Neuronal stem cell (in vitro differentiated cells): ENCODE results near the gene PMPCA. TPM values are rescaled to one million over a fixed set of nuclear protein-coding genes. Genes with fewer than 3 reads are reported as not detected.

Source experiments
- DNase-seq: peaks from one replicate; pipeline ENCODE4 v3.0.0-alpha.2; 2013; ENCODE audit warnings: low spot score
- H2AFZ ChIP-seq: one replicate; pipeline ENCODE4 v1.6.1; 2013; ENCODE audit warnings: mild to moderate bottlenecking, low read length, inconsistent platforms
- H2AK5ac ChIP-seq: 2 replicates; pipeline ENCODE4 v1.6.1; 2013; ENCODE audit warnings: low read depth, mild to moderate bottlenecking, inconsistent platforms, low read length, moderate library complexity, mixed read lengths
- H2BK120ac ChIP-seq: 2 replicates; pipeline ENCODE4 v1.6.1; 2013; ENCODE audit warnings: low read depth, mild to moderate bottlenecking, inconsistent platforms, low read length, moderate library complexity, mixed read lengths
- H2BK12ac ChIP-seq: one replicate; pipeline ENCODE4 v1.6.1; 2013; ENCODE audit warnings: low read length, inconsistent platforms
- H2BK15ac ChIP-seq: 2 replicates; pipeline ENCODE4 v1.6.1; 2013; ENCODE audit warnings: mild to moderate bottlenecking, low read length, inconsistent platforms, mixed read lengths
- H2BK5ac ChIP-seq: one replicate; pipeline ENCODE4 v1.6.1; 2013; ENCODE audit warnings: inconsistent platforms, mild to moderate bottlenecking, low read length, moderate library complexity
- H3K14ac ChIP-seq: one replicate; pipeline ENCODE4 v1.6.1; 2013; ENCODE audit warnings: low read length, inconsistent platforms
- H3K18ac ChIP-seq: 2 replicates; pipeline ENCODE4 v1.6.1; 2013; ENCODE audit warnings: low read length, inconsistent platforms
- H3K23ac ChIP-seq: 2 replicates; pipeline ENCODE4 v1.6.1; 2013; ENCODE audit warnings: low read depth, mild to moderate bottlenecking, mixed read lengths, low read length, inconsistent platforms; ENCODE audit not compliant: poor library complexity
- H3K27ac ChIP-seq: replicated peaks from 3 replicates; pipeline ENCODE4 v1.5.1; 2013; ENCODE audit warnings: low read length, inconsistent platforms
- H3K27me3 ChIP-seq, 3 experiments: 2 replicates each; pipeline ENCODE4 v1.6.1; 2013; ENCODE audit warnings: low read length in 3 of 3, mild to moderate bottlenecking in 2 of 3, inconsistent platforms in 1 of 3, low read depth in 1 of 3, mixed read lengths in 1 of 3, moderate library complexity in 1 of 3; ENCODE audit not compliant: control insufficient read depth in 3 of 3, insufficient read depth in 3 of 3
- H3K36me3 ChIP-seq, 2 donors: replicated peaks in 1 of 2; 2 replicates each; pipeline ENCODE4 v1.6.1; 2013; ENCODE audit warnings: low read length in 2 of 2; ENCODE audit not compliant: control insufficient read depth in 2 of 2, insufficient read depth in 2 of 2
- H3K4ac ChIP-seq: 2 replicates; pipeline ENCODE4 v1.6.1; 2013; ENCODE audit warnings: inconsistent platforms, mild to moderate bottlenecking, low read length, moderate library complexity
- H3K4me1 ChIP-seq, 2 donors: 1 replicate in 1 of 2; 2 replicates in 1 of 2; pipeline ENCODE4 v1.6.1; 2013; ENCODE audit warnings: low read length in 2 of 2, low read depth in 1 of 2; ENCODE audit not compliant: control insufficient read depth in 2 of 2, insufficient read depth in 1 of 2
- H3K4me2 ChIP-seq: one replicate; pipeline ENCODE4 v1.6.1; 2013; ENCODE audit warnings: mild to moderate bottlenecking, low read length, inconsistent platforms; ENCODE audit not compliant: insufficient read depth, poor library complexity, severe bottlenecking
- H3K4me3 ChIP-seq, 2 donors: 2 replicates each; pipeline ENCODE4 v1.5.1; 2013; ENCODE audit warnings: low read length in 2 of 2, mild to moderate bottlenecking in 2 of 2, inconsistent platforms in 1 of 2, moderate library complexity in 1 of 2
- H3K79me1 ChIP-seq: one replicate; pipeline ENCODE4 v1.6.1; 2013; ENCODE audit warnings: low read depth, mild to moderate bottlenecking, inconsistent platforms, low read length, moderate library complexity
- H3K9ac ChIP-seq: one replicate; pipeline ENCODE4 v1.6.1; 2013; ENCODE audit warnings: mild to moderate bottlenecking, low read depth, low read length, inconsistent platforms; ENCODE audit not compliant: poor library complexity
- H3K9me3 ChIP-seq, 2 donors: replicated peaks in 1 of 2; 2 replicates each; pipeline versions ENCODE3 to v1.6.1; 2013; ENCODE audit warnings: low read length in 2 of 2, mild to moderate bottlenecking in 2 of 2, inconsistent platforms in 1 of 2, low read depth in 1 of 2, mixed read lengths in 1 of 2, moderate library complexity in 1 of 2; ENCODE audit not compliant: control insufficient read depth in 2 of 2, insufficient read depth in 1 of 2
- H4K8ac ChIP-seq: one replicate; pipeline ENCODE4 v1.6.1; 2013; ENCODE audit warnings: low read depth, mild to moderate bottlenecking, inconsistent platforms, low read length, moderate library complexity
- H4K91ac ChIP-seq: one replicate; pipeline ENCODE4 v1.6.1; 2013; ENCODE audit warnings: low read length, low read depth, mild to moderate bottlenecking, inconsistent platforms; ENCODE audit not compliant: poor library complexity
- WGBS, 2 donors: extraction: QIAGEN DNeasy Blood & Tissue Kit; methylation state at CpG; one replicate each; pipeline ENCODE4 v1.1.7; 2013; ENCODE audit warnings: missing lambda C conversion rate in 2 of 2, mixed read lengths in 1 of 2; ENCODE audit not compliant: insufficient read length in 2 of 2, insufficient replicate concordance in 1 of 2; ENCODE audit errors: extremely low coverage in 2 of 2; 5-methylcytosine and 5-hydroxymethylcytosine counted together
- polyA plus RNA-seq, 2 experiments: library from polyadenylated mRNA; stranded (reverse); fragments of 200-250 nt; gene quantifications; one replicate each; pipeline ENCODE4 v1.2.3, GENCODE V29; 2013

PMPCA gene
- 37.1 TPM for polyA plus RNA-seq (2013, experiment 1 of 2)
- 37.8 TPM for polyA plus RNA-seq (2013, experiment 2 of 2)

GRCh38 chr9:136410500-136411287, at the start of gene PMPCA, which contains the start of gene ENTR1:
PMPCA (plus strand) TSS chr9:136410658; CDS start chr9:136410669, 11 bp downstream.
ENTR1 (minus strand) TSS chr9:136410614; CDS start chr9:136410397, 217 bp downstream.
- Histone ChIP-seq H3K9ac (peak within 1 kb of the TSS; percentile 93), H4K8ac (no peak within 1 kb of the TSS), H3K18ac (peak within 1 kb of the TSS; percentile 95), H3K4me3 (peak within 1 kb of the TSS; percentile 69 to 96), H2BK120ac (peak within 1 kb of the TSS; percentile 81), H3K4me2 (peak within 1 kb of the TSS; percentile 99), H2AFZ (peak within 1 kb of the TSS; percentile 90), H3K23ac (peak within 1 kb of the TSS; percentile 97), H3K4me1 (peaks cover 15 to 16% of the 10 kb centered on the region in 2 donors), H2AK5ac (peak within 1 kb of the TSS; percentile 95), H3K9me3 (peaks cover 0 to 3% of the 10 kb centered on the region in 2 donors), H2BK5ac (peak within 1 kb of the TSS; percentile 97), H3K27me3 (no peaks in the 10 kb centered on the region), H3K36me3 (peaks cover 30 to 67% of the 10 kb centered on the region in 2 donors), H3K79me1 (peaks cover 25% of the 10 kb centered on the region), H2BK15ac (peak within 1 kb of the TSS; percentile 51), H3K4ac (peak within 1 kb of the TSS; percentile 54), H3K27ac (peak within 1 kb of the TSS; percentile 37), H3K14ac (peak within 1 kb of the TSS; percentile 99), H4K91ac (no peak within 1 kb of the TSS), H2BK12ac (no peak within 1 kb of the TSS)
- peak; percentile 88 for DNase-seq
- WGBS, 2 donors = no CpG with 5 or more reads among the region's 83 CpGs

- DNase-seq = no peak
- Histone ChIP-seq H2AK5ac (peak overlapping the region; percentile 66), H3K23ac (peak overlapping the region; percentile 25), H3K18ac (peak overlapping the region; percentile 57), H3K36me3 (peaks cover 6 to 39% of the 10 kb centered on the region in 2 donors), H2BK12ac (no peak overlapping the region), H3K4me1 (peaks cover 6 to 7% of the 10 kb centered on the region in 2 donors), H2AFZ (no peak overlapping the region), H2BK120ac (peak overlapping the region; percentile 35), H3K4ac (no peak overlapping the region), H3K79me1 (peaks cover 13% of the 10 kb centered on the region), H4K8ac (peak overlapping the region; percentile 19), H3K27me3 (peaks cover 0 to 2% (median 0%) of the 10 kb centered on the region in 3 experiments), H3K4me3 (peak overlapping the region in 1 of 2 donors; percentile 50), H3K9me3 (peaks cover 0 to 3% of the 10 kb centered on the region in 2 donors), H3K14ac (no peak overlapping the region), H3K9ac (no peak overlapping the region), H3K4me2 (no peak overlapping the region), H3K27ac (no peak overlapping the region), H2BK5ac (peak overlapping the region; percentile 57), H2BK15ac (no peak overlapping the region), H4K91ac (no peak overlapping the region)
- WGBS, 2 donors = no CpG with 5 or more reads among the region's 43 CpGs
These were observed 49.3 kb upstream of the PMPCA start for GRCh38 chr9:136361047-136361753.

GRCh38 chr9:136361754-136362449, 48.6 kb upstream of the PMPCA start:
- Histone ChIP-seq H2BK12ac (peak overlapping the region; percentile 84), H3K4me3 (peak overlapping the region in 1 of 2 donors; percentile 18), H3K9me3 (peaks cover 0 to 3% of the 10 kb centered on the region in 2 donors), H3K9ac (peak overlapping the region; percentile 63), H3K27ac (no peak overlapping the region), H2AFZ (no peak overlapping the region), H3K4me2 (no peak overlapping the region), H3K36me3 (peaks cover 4 to 32% of the 10 kb centered on the region in 2 donors), H3K14ac (no peak overlapping the region), H3K27me3 (peaks cover 0 to 2% (median 0%) of the 10 kb centered on the region in 3 experiments), H4K91ac (no peak overlapping the region), H3K4ac (no peak overlapping the region), H4K8ac (no peak overlapping the region), H3K18ac (no peak overlapping the region), H3K4me1 (peaks cover 6 to 7% of the 10 kb centered on the region in 2 donors), H3K79me1 (peaks cover 13% of the 10 kb centered on the region), H2AK5ac (peak overlapping the region; percentile 98), H2BK15ac (peak overlapping the region; percentile 62), H2BK5ac (peak overlapping the region; percentile 60), H2BK120ac (peak overlapping the region; percentile 35), H3K23ac (peak overlapping the region; percentile 59)
- WGBS, 2 donors = no CpG with 5 or more reads among the region's 26 CpGs
- no peak for DNase-seq
